Measurements from ENCODE around the gene RNASE13. TPM values are rescaled to one million over a fixed set of nuclear protein-coding genes. Genes with fewer than 3 reads are reported as not detected.

Gene RNASE13
- total RNA-seq, 4 donors from 2014 or later: not detected

- peak; percentile 94 for DNase-seq (ENCODE audit: extremely low spot score)
- peak overlapping the region; percentile 90 to 96 (median 95) for H3K27ac ChIP-seq (replicated peaks in 1 of 4)
- WGBS: 10% methylated on average over 18 of the region's 58 CpGs
- no peaks in the 10 kb centered on the region for H3K9me3 ChIP-seq
- H3K36me3 ChIP-seq: peaks cover under 1 to 18% (median 17%) of the 10 kb centered on the region in 4 donors
- peak overlapping the region; percentile 77 to 95 (median 88) for H3K4me3 ChIP-seq
- no peaks in the 10 kb centered on the region for H3K27me3 ChIP-seq
- intact Hi-C loops (cut with DNase I): no loop called here
- H3K4me1 ChIP-seq: peaks cover 31 to 54% (median 47%) of the 10 kb centered on the region in 4 donors
- no peak for TF ChIP-seq POLR2A (IDR thresholded peaks at IDR 0.05; ENCODE audit: low read depth)
- TF ChIP-seq POLR2AphosphoS5 (IDR thresholded peaks at IDR 0.05): peak in 1 of 2 donors; percentile 47
Observed at GRCh38 chr14:21025371-21026273, 9.0 kb downstream of the RNASE13 start.

- TF ChIP-seq, protein P1, sequence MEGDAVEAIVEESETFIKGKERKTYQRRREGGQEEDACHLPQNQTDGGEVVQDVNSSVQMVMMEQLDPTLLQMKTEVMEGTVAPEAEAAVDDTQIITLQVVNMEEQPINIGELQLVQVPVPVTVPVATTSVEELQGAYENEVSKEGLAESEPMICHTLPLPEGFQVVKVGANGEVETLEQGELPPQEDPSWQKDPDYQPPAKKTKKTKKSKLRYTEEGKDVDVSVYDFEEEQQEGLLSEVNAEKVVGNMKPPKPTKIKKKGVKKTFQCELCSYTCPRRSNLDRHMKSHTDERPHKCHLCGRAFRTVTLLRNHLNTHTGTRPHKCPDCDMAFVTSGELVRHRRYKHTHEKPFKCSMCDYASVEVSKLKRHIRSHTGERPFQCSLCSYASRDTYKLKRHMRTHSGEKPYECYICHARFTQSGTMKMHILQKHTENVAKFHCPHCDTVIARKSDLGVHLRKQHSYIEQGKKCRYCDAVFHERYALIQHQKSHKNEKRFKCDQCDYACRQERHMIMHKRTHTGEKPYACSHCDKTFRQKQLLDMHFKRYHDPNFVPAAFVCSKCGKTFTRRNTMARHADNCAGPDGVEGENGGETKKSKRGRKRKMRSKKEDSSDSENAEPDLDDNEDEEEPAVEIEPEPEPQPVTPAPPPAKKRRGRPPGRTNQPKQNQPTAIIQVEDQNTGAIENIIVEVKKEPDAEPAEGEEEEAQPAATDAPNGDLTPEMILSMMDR (IDR thresholded peaks at IDR 0.05): no peak
- peak; percentile 51 to 68 for TF ChIP-seq POLR2AphosphoS5 (IDR thresholded peaks at IDR 0.05)
- under 1% methylated on average over 33 of the region's 72 CpGs for WGBS
- H3K9me3 ChIP-seq: no peaks in the 10 kb centered on the region
- H3K4me3 ChIP-seq: peak within 1 kb of the TSS; percentile 77 to 95 (median 88)
- peaks cover 9 to 27% (median 25%) of the 10 kb centered on the region in 4 donors for H3K36me3 ChIP-seq
- intact Hi-C loops (cut with DNase I): no loop called here
- peak; percentile 95 for DNase-seq (ENCODE audit: extremely low spot score)
- H3K27ac ChIP-seq (replicated peaks in 1 of 4): peak within 1 kb of the TSS; percentile 90 to 96 (median 95)
- H3K27me3 ChIP-seq: no peaks in the 10 kb centered on the region
- peaks cover 31 to 62% (median 47%) of the 10 kb centered on the region in 4 donors for H3K4me1 ChIP-seq
Observed at GRCh38 chr14:21024585-21025370, 9.8 kb downstream of the RNASE13 start, which contains the start of gene NDRG2. Gene NDRG2, minus strand, starts transcription at chr14:21025061. Its CDS starts 1,746 bp downstream, at chr14:21023315.

GRCh38 chr14:21023817-21024584 is 10.6 kb downstream of the RNASE13 start:
- 25% methylated on average over 15 of the region's 17 CpGs for WGBS
- peaks cover 31 to 70% (median 47%) of the 10 kb centered on the region in 4 donors for H3K4me1 ChIP-seq
- H3K36me3 ChIP-seq: peaks cover 15 to 34% (median 33%) of the 10 kb centered on the region in 4 donors
- H3K27me3 ChIP-seq: no peaks in the 10 kb centered on the region
- H3K9me3 ChIP-seq: no peaks in the 10 kb centered on the region
- H3K27ac ChIP-seq (replicated peaks in 1 of 4): peak overlapping the region; percentile 90 to 96 (median 95)
- no peak for TF ChIP-seq EP300 (IDR thresholded peaks at IDR 0.05)
- no peak for TF ChIP-seq POLR2A (IDR thresholded peaks at IDR 0.05; ENCODE audit: low read depth)
- no peak for TF ChIP-seq POLR2AphosphoS5 (IDR thresholded peaks at IDR 0.05)
- no peak for DNase-seq (ENCODE audit: extremely low spot score)
- H3K4me3 ChIP-seq: peak overlapping the region; percentile 77 to 95 (median 88)
- intact Hi-C loops (cut with DNase I): no loop called here

DNA sequence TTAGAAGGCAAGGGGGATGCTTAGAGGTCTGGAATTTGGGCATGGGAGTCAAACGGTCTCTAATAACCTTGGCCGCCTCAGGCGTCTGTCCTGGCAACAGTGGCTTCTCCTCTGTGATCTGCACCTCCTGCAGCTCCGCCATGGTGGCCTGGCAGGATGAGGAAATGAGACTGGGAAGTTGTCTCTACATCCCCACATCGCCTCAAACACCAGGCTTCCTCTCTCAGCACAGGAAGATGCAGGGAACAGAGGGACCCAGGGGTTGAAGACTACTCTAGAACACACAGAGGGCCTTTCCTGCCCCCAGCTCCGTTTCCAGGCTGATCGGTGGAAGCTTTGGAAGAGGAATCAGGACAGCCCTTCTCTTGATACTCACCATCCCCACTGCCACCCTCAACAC is 11.4 kb downstream of the RNASE13 start:
- Histone ChIP-seq H3K9me3 (no peaks in the 10 kb centered on the region), H3K36me3 (peaks cover 23 to 43% (median 41%) of the 10 kb centered on the region in 4 donors), H3K27ac (replicated peaks in 1 of 4) (peak overlapping the region; percentile 90 to 96 (median 95)), H3K4me3 (peak overlapping the region; percentile 77 to 95 (median 88)), H3K4me1 (peaks cover 31 to 76% (median 49%) of the 10 kb centered on the region in 4 donors), H3K27me3 (no peaks in the 10 kb centered on the region)
- intact Hi-C loops (cut with DNase I): no loop called here
- WGBS: 55% methylated on average over 7 of the region's 7 CpGs
- DNase-seq (ENCODE audit: extremely low spot score): no peak
- TF ChIP-seq POLR2A (IDR thresholded peaks at IDR 0.05; ENCODE audit: low read depth) (no peak), POLR2AphosphoS5 (IDR thresholded peaks at IDR 0.05) (no peak), EP300 (IDR thresholded peaks at IDR 0.05) (no peak)
- TF ChIP-seq, protein P1 (IDR thresholded peaks at IDR 0.05): no peak

DNA sequence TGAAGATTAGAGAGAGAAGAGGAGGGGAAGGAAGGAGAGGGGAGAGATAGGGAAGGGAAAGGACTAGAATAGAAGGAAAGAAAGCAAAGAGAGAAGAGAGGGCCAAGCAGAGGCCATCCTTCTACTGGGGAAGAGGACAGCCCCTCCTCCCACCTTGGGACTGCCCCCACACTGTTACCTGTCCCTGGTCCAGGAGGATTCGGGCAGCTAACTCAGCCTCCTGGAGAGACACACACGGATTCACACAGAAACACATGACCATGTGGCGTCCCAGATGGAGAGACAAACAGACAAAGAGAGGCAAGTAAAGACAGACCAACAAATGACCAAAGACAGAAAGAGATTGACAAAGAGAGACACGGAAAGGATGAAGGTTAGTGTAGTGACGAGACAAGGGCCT is 11.9 kb downstream of the RNASE13 start:
- peak overlapping the region; percentile 90 to 96 (median 95) for H3K27ac ChIP-seq (replicated peaks in 1 of 4)
- WGBS: 71% methylated on average over 5 of the region's 5 CpGs
- DNase-seq (ENCODE audit: extremely low spot score): no peak
- TF ChIP-seq POLR2AphosphoS5 (IDR thresholded peaks at IDR 0.05) (no peak), EP300 (IDR thresholded peaks at IDR 0.05) (peak; percentile 5)
- peak overlapping the region; percentile 77 to 95 (median 88) for H3K4me3 ChIP-seq
- peaks cover 23 to 48% (median 46%) of the 10 kb centered on the region in 4 donors for H3K36me3 ChIP-seq
- no peaks in the 10 kb centered on the region for H3K9me3 ChIP-seq
- H3K4me1 ChIP-seq: peaks cover 31 to 79% (median 51%) of the 10 kb centered on the region in 4 donors
- intact Hi-C loops (cut with DNase I): no loop called here
- H3K27me3 ChIP-seq: no peaks in the 10 kb centered on the region

All from esophagus muscularis mucosa (tissue), 4 donors.